GM11168 (cell line): Measurements from ENCODE around the gene RAB13.

Experiments used
- in situ Hi-C: fragments of 300-500 bp; cut with MboI; formaldehyde crosslinking; loops from one replicate; pipeline ENCODE4 v1.12.0; 2022; ENCODE audit warnings: low sequenced_read_pairs; ENCODE audit not compliant: unreplicated experiment

Gene RAB13

GRCh38 chr1:153939476-153939875, 46.7 kb downstream of the RAB13 start:
- in situ Hi-C loops: no loop called here

- in situ Hi-C loops: no loop called here
These were observed 47.1 kb downstream of the RAB13 start for GRCh38 chr1:153938996-153939395.

- in situ Hi-C loops: no loop called here
These were observed 48.8 kb downstream of the RAB13 start for GRCh38 chr1:153937331-153937730.

DNA sequence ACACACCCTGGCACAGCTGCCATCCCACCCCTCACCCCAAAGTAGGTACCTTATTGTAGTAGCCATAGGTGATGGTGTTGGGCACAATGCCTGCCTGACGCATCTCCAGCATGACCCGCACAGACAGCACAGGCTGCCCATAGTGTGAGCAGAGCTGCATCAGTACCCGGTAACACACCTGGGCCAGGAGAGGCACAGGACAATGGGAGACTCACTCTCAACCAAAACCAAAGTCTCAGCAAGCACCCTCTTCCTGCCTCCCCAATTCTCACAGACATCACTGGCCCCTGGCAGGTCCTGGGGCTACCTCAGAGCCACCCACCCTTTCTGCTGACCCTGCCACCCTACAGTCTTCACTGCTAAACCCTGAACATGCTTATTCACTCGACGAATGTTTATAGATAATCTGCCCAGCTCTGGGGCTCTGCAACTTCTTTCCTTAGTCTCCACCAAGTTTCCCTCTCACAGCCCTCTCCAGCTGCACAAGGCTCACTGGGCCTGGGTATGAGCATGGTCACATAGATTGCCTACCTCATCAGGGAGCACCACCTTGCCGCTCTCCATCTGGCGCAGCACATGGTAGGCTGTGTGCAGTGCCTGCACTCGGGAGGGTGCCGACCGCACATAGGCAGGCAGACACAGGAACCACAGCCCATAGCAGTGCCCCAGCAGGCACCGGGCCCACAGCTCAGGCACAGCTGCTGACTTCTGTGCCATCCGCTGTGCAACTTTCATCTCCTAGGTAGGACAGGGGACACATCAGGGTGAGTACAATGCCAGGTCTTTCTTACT, 49.9 kb downstream of the RAB13 start:
- in situ Hi-C loops: no loop called here

- in situ Hi-C loops: no loop called here
These were observed 51.4 kb downstream of the RAB13 start for GRCh38 chr1:153934746-153935145.

- in situ Hi-C loops: no loop called here
These were observed 52.2 kb downstream of the RAB13 start for GRCh38 chr1:153933955-153934354.

DNA sequence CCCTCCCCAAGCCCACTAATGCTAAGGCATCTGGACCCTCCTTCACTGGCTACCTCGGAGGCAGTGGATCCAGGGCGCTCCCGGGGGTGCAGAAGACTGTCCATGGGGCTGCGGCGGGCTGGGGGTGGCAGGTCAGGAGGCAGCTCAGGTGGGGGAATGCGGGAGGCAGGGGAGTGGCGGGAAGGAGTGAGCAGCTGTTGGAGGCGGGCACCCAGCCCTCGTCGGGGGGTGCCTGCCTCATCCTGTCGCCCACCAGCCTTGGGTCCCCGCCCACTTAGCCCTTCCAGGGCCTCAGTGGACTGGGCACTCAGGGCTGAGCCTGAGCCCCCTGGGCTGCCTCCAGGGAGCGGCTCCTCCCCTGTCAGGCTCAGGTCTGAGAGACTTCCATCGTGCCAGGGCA, 52.7 kb downstream of the RAB13 start:
- in situ Hi-C loops: no loop called here

- in situ Hi-C loops: no loop called here
These were observed 53.7 kb downstream of the RAB13 start for GRCh38 chr1:153932156-153933131.
